Prostate gland (tissue), 2 donors: Measurements from ENCODE around the gene LAMP1.

Source experiments
- CTCF ChIP-seq, 4 experiments: fragments of 200-600 bp in 2 of 4; fragments of 450-650 bp in 2 of 4; sonication (generic) in 2 of 4; IDR thresholded peaks; 1 replicate in 3 of 4; 2 replicates in 1 of 4; pipeline ENCODE4 v1.5.1; 2016 to 2019; ENCODE audit warnings: antibody characterized with exemption in 4 of 4, mild to moderate bottlenecking in 2 of 4, moderate library complexity in 2 of 4
- POLR2A ChIP-seq: fragments of 450-650 bp; IDR thresholded peaks from one replicate; pipeline ENCODE4 v1.6.1; 2016; ENCODE audit warnings: antibody characterized with exemption, mild to moderate bottlenecking

- no peak for TF ChIP-seq CTCF (IDR thresholded peaks at IDR 0.05)
- TF ChIP-seq POLR2A = no peak
Observed at GRCh38 chr13:113272031-113272430, 25.0 kb upstream of the LAMP1 start.
